KOPT-K1 (cell line): ENCODE data around the gene PPP1R3G.

Experiments
- H3K27ac ChIP-seq: fragments of 200-600 bp; sonication (generic); 2 replicates; pipeline ENCODE4 v1.5.1; 2016; ENCODE audit warnings: antibody characterized with exemption, mild to moderate bottlenecking, low read depth, low read length; ENCODE audit not compliant: poor library complexity, severe bottlenecking
- H3K36me3 ChIP-seq: fragments of 200-600 bp; sonication (generic); 2 replicates; pipeline ENCODE4 v1.5.1; 2017; ENCODE audit warnings: antibody characterized with exemption, mild to moderate bottlenecking, low read length, moderate library complexity; ENCODE audit not compliant: insufficient read depth
- H3K9me3 ChIP-seq: fragments of 200-600 bp; sonication (generic); 2 replicates; pipeline ENCODE4 v1.5.1; 2017; ENCODE audit warnings: antibody characterized with exemption, low read length, mild to moderate bottlenecking; ENCODE audit not compliant: insufficient read depth, poor library complexity, severe bottlenecking

The PPP1R3G gene

DNA sequence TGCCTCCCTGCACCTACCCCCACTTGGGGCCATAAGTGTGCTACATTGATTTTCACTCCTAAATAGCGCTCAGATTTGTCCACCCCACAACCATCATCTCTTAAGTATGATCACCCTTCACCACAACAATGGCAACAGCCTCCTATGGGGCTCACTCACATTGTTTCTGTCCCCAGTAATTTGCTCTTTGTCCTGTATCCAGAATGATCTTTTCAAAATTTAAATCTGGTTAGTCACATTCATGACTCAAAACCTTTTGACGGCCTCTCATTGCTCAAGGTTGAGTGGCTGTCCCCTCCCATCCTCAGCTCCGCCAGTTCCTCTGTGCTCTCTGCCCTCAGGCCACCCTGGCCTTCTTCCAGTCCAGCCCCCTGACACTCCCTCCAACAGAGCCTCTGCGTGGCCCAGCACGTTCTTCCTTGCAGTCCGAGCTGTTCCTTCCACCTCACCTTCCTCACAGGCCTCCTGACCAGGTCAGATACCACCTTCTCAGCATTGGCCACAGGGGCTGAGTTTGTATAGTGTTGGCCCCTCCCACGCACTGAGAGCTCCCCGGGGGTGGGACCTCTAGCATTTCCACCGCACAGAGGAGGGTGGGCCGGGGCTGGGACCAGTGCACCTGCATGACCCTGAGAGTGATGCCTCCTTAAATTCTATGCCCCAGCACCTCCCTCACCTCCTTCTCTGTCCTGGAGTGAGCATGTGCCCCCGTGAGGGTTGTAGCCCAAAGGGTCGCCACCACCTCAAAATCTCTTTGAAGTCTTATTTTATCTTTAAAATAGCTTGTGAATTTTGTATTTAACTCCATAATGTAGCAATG, 2.4 kb upstream of the PPP1R3G start:
- H3K9me3 ChIP-seq = no peaks in the 10 kb centered on the region
- no peaks in the 10 kb centered on the region for H3K36me3 ChIP-seq
- no peak overlapping the region for H3K27ac ChIP-seq

- Histone ChIP-seq H3K9me3 (no peaks in the 10 kb centered on the region), H3K27ac (no peak overlapping the region), H3K36me3 (no peaks in the 10 kb centered on the region)
Measured at GRCh38 chr6:5083307-5083583, 1.9 kb upstream of the PPP1R3G start.

- H3K36me3 ChIP-seq = no peaks in the 10 kb centered on the region
- H3K9me3 ChIP-seq = no peaks in the 10 kb centered on the region
- H3K27ac ChIP-seq = no peak overlapping the region
Measured at GRCh38 chr6:5083813-5084359, 1.3 kb upstream of the PPP1R3G start.

- Histone ChIP-seq H3K9me3 (no peaks in the 10 kb centered on the region), H3K27ac (no peak overlapping the region), H3K36me3 (no peaks in the 10 kb centered on the region)
Measured at GRCh38 chr6:5084360-5084780, 771 bp upstream of the PPP1R3G start.

DNA sequence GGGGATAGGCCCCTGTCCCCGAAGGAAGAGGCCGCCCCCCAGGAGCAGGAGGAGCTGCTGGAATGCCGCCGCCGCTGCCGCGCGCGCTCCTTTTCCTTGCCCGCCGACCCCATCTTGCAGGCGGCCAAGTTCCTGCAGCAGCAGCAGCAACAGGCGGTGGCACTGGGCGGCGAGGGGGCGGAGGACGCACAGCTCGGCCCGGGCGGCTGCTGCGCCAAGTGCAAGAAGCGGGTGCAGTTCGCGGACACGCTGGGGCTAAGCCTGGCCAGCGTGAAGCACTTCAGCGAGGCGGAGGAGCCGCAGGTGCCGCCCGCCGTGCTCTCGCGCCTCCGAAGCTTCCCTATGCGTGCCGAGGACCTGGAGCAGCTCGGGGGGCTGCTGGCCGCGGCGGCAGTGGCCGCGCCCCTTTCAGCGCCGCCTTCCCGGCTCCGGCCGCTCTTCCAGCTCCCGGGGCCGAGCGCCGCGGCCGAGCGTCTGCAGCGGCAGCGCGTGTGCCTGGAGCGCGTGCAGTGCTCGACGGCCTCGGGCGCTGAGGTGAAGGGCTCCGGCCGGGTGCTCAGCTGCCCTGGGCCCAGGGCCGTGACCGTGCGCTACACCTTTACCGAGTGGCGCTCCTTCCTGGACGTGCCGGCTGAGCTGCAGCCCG, 630 bp downstream of the PPP1R3G start:
- H3K9me3 ChIP-seq = no peaks in the 10 kb centered on the region
- H3K36me3 ChIP-seq = no peaks in the 10 kb centered on the region
- H3K27ac ChIP-seq = no peak overlapping the region

DNA sequence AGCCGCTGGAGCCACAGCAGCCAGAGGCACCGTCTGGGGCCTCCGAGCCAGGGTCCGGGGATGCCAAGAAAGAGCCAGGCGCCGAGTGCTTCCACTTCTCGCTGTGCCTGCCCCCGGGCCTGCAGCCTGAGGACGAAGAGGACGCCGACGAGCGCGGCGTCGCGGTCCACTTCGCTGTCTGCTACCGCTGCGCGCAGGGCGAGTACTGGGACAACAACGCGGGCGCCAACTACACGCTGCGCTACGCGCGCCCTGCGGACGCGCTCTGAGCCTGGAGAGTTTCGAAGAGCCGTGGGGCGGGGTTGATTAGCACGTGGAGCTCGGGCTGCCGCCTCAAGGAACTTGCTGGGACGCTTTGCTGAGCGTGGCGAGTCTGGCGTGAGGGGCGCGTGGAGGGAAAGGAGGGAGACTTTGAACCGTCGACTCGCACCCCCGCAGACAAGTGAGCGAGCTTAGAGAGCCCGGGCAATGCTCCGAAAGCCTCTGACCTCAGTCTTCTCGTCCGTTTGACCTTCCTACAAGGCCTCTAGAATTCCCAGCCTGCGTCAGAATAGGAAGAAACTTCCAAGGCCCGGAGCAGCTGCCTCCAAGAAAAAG, 1.3 kb downstream of the PPP1R3G start:
- Histone ChIP-seq H3K9me3 (no peaks in the 10 kb centered on the region), H3K36me3 (no peaks in the 10 kb centered on the region), H3K27ac (no peak overlapping the region)

DNA sequence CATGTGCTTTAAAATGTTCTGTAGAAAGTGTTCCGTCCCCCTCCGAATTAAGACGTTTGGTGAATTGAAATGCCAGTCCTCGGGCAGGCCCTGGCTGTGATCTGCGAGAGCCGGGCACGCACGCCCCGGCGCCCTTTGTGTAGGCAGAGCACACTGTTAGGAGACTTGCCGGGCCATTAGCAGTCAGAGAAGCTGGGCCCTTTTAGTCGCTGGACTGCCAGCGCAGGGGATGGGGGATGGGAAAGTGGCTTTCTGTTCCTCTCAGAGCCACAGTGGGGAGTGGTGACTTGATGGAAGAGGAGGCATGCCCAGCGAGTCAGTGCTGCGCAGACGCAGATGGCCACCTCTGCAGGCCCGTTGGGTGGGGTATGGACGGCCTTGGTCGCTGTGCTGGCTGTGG, 2.2 kb downstream of the PPP1R3G start:
- Histone ChIP-seq H3K27ac (no peak overlapping the region), H3K9me3 (no peaks in the 10 kb centered on the region), H3K36me3 (no peaks in the 10 kb centered on the region)

- Histone ChIP-seq H3K9me3 (no peaks in the 10 kb centered on the region), H3K36me3 (no peaks in the 10 kb centered on the region), H3K27ac (no peak overlapping the region)
Measured at GRCh38 chr6:5088780-5089179, 3.6 kb downstream of the PPP1R3G start.

DNA sequence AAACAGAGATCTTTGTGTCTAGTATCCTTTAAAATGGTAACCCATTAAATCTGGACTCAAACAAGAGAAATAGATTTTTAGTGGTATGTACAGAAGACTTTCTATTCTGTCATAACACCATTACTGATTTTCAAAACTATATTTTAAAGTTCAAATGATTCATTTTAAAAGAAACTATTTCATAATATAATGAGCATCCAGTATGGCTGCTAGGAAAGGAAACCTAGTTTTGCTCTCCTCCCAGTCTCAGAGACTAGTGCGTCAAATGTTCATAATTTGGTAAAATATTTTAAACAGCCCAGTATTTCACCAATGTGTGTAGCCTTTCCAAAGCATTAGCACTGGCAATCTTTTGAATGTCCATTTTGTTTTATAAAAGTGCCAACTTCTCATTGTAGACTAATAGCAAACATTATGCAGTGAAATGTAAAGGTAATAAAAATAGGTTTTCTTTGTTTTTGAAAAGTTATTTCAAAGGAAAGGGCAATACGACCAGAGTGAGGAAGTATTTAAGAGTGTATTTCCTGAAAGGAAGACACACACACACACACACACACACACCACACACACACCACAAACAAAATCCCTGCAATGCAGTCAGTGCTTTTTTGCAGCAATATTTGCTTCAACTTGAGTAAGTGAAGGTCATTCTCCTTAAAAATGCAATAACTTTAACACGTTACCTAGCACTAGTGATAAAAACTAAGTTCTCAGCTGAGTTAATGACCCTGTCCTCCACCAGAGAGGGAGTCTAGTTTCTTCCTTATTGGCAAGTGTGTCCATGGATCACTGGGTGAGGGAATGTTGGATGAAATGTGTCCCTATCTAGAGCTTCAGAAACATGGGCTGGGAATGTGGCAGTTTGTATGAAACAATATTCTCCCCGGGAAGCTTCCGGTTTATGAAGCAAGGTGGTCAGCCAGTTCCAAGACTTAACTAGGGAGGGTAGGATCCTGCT, 4.6 kb downstream of the PPP1R3G start:
- no peak overlapping the region for H3K27ac ChIP-seq
- H3K9me3 ChIP-seq = no peaks in the 10 kb centered on the region

DNA sequence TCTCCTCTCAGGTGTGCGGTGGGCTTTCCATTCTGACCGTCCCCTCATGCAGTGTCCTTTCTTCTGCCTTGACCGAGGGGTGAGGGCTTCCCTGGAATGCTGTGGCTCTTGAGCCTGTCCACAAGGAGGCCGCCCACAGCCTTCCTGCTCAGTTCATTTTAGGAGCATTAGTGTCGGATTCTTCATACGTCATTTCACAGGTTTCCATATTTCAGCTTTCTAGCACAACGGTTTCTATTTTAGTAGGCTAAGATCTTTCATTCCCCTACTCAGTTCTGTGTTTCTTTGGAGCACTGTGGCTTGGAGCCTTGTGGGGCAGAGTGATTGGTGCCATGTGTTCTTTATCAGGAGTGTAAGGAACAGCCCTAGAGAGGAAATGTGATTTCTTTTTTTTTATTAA, 5.5 kb downstream of the PPP1R3G start:
- no peak overlapping the region for H3K27ac ChIP-seq
- no peaks in the 10 kb centered on the region for H3K36me3 ChIP-seq
- H3K9me3 ChIP-seq = no peaks in the 10 kb centered on the region

More for the DNA sequence above, 4.6 kb downstream of the PPP1R3G start:
- H3K36me3 ChIP-seq = no peaks in the 10 kb centered on the region

GRCh38 chr6:5091210-5092069, 6.3 kb downstream of the PPP1R3G start:
- no peak overlapping the region for H3K27ac ChIP-seq
- no peaks in the 10 kb centered on the region for H3K9me3 ChIP-seq
- H3K36me3 ChIP-seq = no peaks in the 10 kb centered on the region

DNA sequence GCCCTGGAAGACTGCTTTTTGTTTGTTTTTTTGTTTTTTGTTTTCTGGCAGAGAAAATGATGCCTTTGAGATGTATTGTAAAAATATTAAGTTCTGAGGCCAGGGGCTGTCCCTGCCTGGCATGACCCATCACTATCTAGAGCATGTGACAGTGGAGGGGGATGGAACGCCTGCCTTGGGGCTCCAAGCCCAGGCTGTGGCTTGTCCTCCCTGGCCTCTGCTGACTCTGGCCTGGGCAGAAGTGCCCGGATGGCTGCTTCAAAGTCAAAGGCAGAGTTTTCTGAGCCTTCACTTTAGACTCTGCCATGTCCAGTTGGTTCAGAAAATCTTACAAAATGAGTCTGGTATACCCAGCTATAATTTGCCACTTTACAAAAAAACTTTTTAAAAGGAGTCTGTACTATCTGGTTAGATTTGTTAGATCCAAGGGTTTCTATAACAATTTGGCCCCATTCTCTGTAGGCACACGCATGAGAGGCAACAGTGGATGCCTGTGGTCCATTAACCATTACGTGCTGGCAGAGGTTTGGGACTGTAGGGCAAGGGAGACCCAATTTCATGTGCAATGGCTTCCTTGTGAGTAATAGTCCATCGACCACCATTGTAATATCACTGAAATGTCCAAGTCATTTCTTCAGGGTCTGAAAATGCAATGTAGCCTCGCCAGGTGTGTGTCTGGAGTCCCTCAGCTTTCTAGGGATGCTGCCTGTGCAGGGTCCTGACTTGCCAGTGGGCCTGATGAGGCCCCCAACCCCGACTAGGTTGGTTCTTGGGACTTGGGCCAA, 8.3 kb downstream of the PPP1R3G start:
- H3K9me3 ChIP-seq = no peaks in the 10 kb centered on the region
- H3K27ac ChIP-seq = no peak overlapping the region
- H3K36me3 ChIP-seq = no peaks in the 10 kb centered on the region

DNA sequence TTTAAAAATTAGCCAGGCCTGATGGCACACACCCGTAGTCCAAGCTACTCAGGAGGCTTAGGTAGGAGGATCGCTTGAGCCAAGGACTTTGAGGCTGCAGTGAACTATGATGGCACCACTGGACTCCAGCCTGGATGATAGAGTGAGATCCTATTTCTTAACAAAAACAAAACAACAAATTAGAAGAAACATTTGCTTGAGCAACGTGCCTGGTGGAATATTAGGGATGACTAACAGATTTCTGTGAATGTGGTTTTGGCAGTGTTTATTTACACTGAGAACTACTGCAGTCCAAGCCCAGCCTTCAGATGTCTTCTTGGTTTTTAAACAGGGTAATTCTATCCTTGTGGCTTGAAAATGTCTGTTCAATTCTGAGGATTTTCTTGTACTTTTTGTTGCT, 9.2 kb downstream of the PPP1R3G start:
- Histone ChIP-seq H3K36me3 (no peaks in the 10 kb centered on the region), H3K27ac (no peak overlapping the region), H3K9me3 (no peaks in the 10 kb centered on the region)
